Right lobe of liver (tissue), 6 donors: ENCODE measurements around the gene ZDHHC22. TPM values are rescaled to one million over a fixed set of nuclear protein-coding genes. Genes with fewer than 3 reads are reported as not detected.

Experiments used
- ATAC-seq, 4 donors: fragments of 200-7000 bp; cut with Tn5 transposase; one replicate each; pipeline ENCODE4 v1.9.1; 2020; ENCODE audit warnings: mild to moderate bottlenecking in 4 of 4, moderate library complexity in 4 of 4
- DNase-seq, 3 donors: peaks; one replicate each; pipeline ENCODE4 v3.0.0-alpha.2; 2020
- H3K27ac ChIP-seq, 3 donors: fragments of 200-600 bp; one replicate each; pipeline ENCODE4 v1.8.0; 2022
- H3K27me3 ChIP-seq, 2 donors: fragments of 200-600 bp; one replicate each; pipeline ENCODE4 v1.8.0; 2022
- H3K36me3 ChIP-seq, 4 donors: fragments of 200-600 bp; sonication (generic) in 1 of 4; one replicate each; pipeline versions ENCODE4 v1.5.1 to v1.8.0; 2017 to 2022; ENCODE audit warnings: control low read depth in 1 of 4
- H3K4me1 ChIP-seq, 4 donors: fragments of 200-600 bp; sonication (generic) in 1 of 4; one replicate each; pipeline versions ENCODE4 v1.5.1 to v1.8.0; 2017 to 2022; ENCODE audit warnings: control low read depth in 1 of 4
- H3K4me3 ChIP-seq, 3 donors: fragments of 200-600 bp; one replicate each; pipeline ENCODE4 v1.8.0; 2022
- H3K9me3 ChIP-seq, 4 donors: fragments of 200-600 bp; sonication (generic) in 1 of 4; one replicate each; pipeline versions ENCODE4 v1.5.1 to v1.8.0; 2017 to 2022; ENCODE audit warnings: control low read depth in 1 of 4
- CTCF ChIP-seq, 4 donors: fragments of 200-600 bp in 3 of 4; fragments of 450-650 bp in 1 of 4; IDR thresholded peaks; one replicate each; pipeline versions ENCODE4 v1.5.1 to v1.8.0; 2016 to 2022; ENCODE audit warnings: antibody characterized with exemption in 4 of 4, mild to moderate bottlenecking in 2 of 4
- POLR2A ChIP-seq: fragments of 450-650 bp; IDR thresholded peaks from one replicate; pipeline ENCODE4 v1.6.1; 2017; ENCODE audit warnings: antibody characterized with exemption, mild to moderate bottlenecking
- WGBS: methylation state at CpG from one replicate; pipeline ENCODE4 v1.1.6; 2018; ENCODE audit warnings: low coverage, low lambda C conversion rate; ENCODE audit not compliant: insufficient coverage; ENCODE audit errors: missing lambda C conversion rate; 5-methylcytosine and 5-hydroxymethylcytosine counted together
- intact Hi-C, 2 donors: fragments of 100-400 bp; cut with DNase I; formaldehyde crosslinking; loops; one replicate each; pipeline versions ENCODE4 v1.11.2 to v1.14.1; 2022
- total RNA-seq, 6 experiments: library from RNA; depleted of rRNA in 2 of 6; stranded (reverse); fragments of >200 nt in 2 of 6; fragmentation: NEBNext Ultra II Directional in 3 of 6; extraction: Animal tissue kit (Norgen Biotek cat#: 25700) in 3 of 6; gene quantifications; one replicate each; pipeline versions ENCODE4 v1.1.0 to v1.2.4, GENCODE V29; 2016 to 2023
- donor health status: DM: no; HTN: yes; CAD: no.
- donor health status: DM: no; HTN: no; CAD: no.
- donor health status: DM: no; HTN: no; CAD: no.
- donor health status: DM: no; HTN: yes; CAD: no.
- donor health status: DM: no; HTN: yes; CAD: no.

The ZDHHC22 gene
- total RNA-seq, 6 experiments from 2014 or later, result not detected

GRCh38 chr14:77088645-77089044 is 52.9 kb downstream of the ZDHHC22 start:
- Histone ChIP-seq H3K9me3 (peaks cover 0 to 8% (median 2%) of the 10 kb centered on the region in 4 donors), H3K27me3 (no peaks in the 10 kb centered on the region), H3K27ac (no peak overlapping the region), H3K36me3 (no peaks in the 10 kb centered on the region), H3K4me3 (no peak overlapping the region), H3K4me1 (peaks cover 0 to 6% (median 0%) of the 10 kb centered on the region in 4 donors)
- DNase-seq, result no peak
- no peak for TF ChIP-seq POLR2A
- TF ChIP-seq CTCF (IDR thresholded peaks at IDR 0.05), result no peak
- intact Hi-C loops, result no loop called here
- no peak for ATAC-seq
- WGBS, result 93% methylated on average over 2 of the region's 2 CpGs

GRCh38 chr14:77088219-77088618 is 53.4 kb downstream of the ZDHHC22 start:
- Histone ChIP-seq H3K27ac (no peak overlapping the region), H3K27me3 (no peaks in the 10 kb centered on the region), H3K9me3 (peaks cover 0 to 8% (median 2%) of the 10 kb centered on the region in 4 donors), H3K4me3 (no peak overlapping the region), H3K4me1 (peaks cover 0 to 6% (median 0%) of the 10 kb centered on the region in 4 donors), H3K36me3 (no peaks in the 10 kb centered on the region)
- DNase-seq (no peak), ATAC-seq (no peak)
- intact Hi-C loops, result no loop called here
- 75% methylated on average over 5 of the region's 5 CpGs for WGBS
- no peak for TF ChIP-seq POLR2A
- no peak for TF ChIP-seq CTCF (IDR thresholded peaks at IDR 0.05)

- WGBS, result 55% methylated on average over 3 of the region's 3 CpGs
- peaks cover 0 to under 1% (median 0%) of the 10 kb centered on the region in 4 donors for H3K4me1 ChIP-seq
- H3K36me3 ChIP-seq, result no peaks in the 10 kb centered on the region
- peaks cover 0 to 8% (median 2%) of the 10 kb centered on the region in 4 donors for H3K9me3 ChIP-seq
- intact Hi-C loops, result no loop called here
- H3K27ac ChIP-seq, result no peak overlapping the region
- no peaks in the 10 kb centered on the region for H3K27me3 ChIP-seq
- ATAC-seq, result no peak
- H3K4me3 ChIP-seq, result no peak overlapping the region
- no peak for DNase-seq
- TF ChIP-seq POLR2A (no peak), CTCF (IDR thresholded peaks at IDR 0.05) (no peak)
Observed at GRCh38 chr14:77087631-77088030, 54.0 kb downstream of the ZDHHC22 start.

- intact Hi-C loops, result no loop called here
- H3K9me3 ChIP-seq, result peaks cover 0 to 8% (median 2%) of the 10 kb centered on the region in 4 donors
- H3K27ac ChIP-seq, result no peak overlapping the region
- H3K36me3 ChIP-seq, result no peaks in the 10 kb centered on the region
- WGBS, result 91% methylated on average over 4 of the region's 6 CpGs
- TF ChIP-seq CTCF (IDR thresholded peaks at IDR 0.05) (no peak), POLR2A (no peak)
- H3K4me3 ChIP-seq, result no peak overlapping the region
- no peak for DNase-seq
- H3K27me3 ChIP-seq, result no peaks in the 10 kb centered on the region
- no peaks in the 10 kb centered on the region for H3K4me1 ChIP-seq
- no peak for ATAC-seq
Observed at GRCh38 chr14:77086951-77087350, 54.6 kb downstream of the ZDHHC22 start.
